Ishikawa (cell line): ENCODE results near the gene ERP44.

ENCODE experiments used
- CEBPB ChIP-seq: IDR thresholded peaks from 2 replicates; pipeline ENCODE4 v1.6.1; 2012
- EGR1 ChIP-seq: IDR thresholded peaks from 2 replicates; pipeline ENCODE4 v1.6.1; 2012
- EP300 ChIP-seq: IDR thresholded peaks from 2 replicates; pipeline ENCODE4 v1.6.1; 2012; ENCODE audit warnings: borderline replicate concordance
- TF ChIP-seq, protein P1 (sequence below): IDR thresholded peaks from 2 replicates; pipeline ENCODE4 v1.6.1; 2012
- TF ChIP-seq, protein P2 (sequence below): IDR thresholded peaks from 2 replicates; pipeline ENCODE4 v1.6.1; 2012; ENCODE audit warnings: low read depth, mild to moderate bottlenecking

GRCh38 chr9:100098046-100098886 lies 534 bp downstream of the ERP44 start:
- TF ChIP-seq, protein P1, sequence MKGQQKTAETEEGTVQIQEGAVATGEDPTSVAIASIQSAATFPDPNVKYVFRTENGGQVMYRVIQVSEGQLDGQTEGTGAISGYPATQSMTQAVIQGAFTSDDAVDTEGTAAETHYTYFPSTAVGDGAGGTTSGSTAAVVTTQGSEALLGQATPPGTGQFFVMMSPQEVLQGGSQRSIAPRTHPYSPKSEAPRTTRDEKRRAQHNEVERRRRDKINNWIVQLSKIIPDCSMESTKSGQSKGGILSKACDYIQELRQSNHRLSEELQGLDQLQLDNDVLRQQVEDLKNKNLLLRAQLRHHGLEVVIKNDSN = no peak
- no peak for TF ChIP-seq EP300
- TF ChIP-seq CEBPB = no peak
- TF ChIP-seq, protein P2, sequence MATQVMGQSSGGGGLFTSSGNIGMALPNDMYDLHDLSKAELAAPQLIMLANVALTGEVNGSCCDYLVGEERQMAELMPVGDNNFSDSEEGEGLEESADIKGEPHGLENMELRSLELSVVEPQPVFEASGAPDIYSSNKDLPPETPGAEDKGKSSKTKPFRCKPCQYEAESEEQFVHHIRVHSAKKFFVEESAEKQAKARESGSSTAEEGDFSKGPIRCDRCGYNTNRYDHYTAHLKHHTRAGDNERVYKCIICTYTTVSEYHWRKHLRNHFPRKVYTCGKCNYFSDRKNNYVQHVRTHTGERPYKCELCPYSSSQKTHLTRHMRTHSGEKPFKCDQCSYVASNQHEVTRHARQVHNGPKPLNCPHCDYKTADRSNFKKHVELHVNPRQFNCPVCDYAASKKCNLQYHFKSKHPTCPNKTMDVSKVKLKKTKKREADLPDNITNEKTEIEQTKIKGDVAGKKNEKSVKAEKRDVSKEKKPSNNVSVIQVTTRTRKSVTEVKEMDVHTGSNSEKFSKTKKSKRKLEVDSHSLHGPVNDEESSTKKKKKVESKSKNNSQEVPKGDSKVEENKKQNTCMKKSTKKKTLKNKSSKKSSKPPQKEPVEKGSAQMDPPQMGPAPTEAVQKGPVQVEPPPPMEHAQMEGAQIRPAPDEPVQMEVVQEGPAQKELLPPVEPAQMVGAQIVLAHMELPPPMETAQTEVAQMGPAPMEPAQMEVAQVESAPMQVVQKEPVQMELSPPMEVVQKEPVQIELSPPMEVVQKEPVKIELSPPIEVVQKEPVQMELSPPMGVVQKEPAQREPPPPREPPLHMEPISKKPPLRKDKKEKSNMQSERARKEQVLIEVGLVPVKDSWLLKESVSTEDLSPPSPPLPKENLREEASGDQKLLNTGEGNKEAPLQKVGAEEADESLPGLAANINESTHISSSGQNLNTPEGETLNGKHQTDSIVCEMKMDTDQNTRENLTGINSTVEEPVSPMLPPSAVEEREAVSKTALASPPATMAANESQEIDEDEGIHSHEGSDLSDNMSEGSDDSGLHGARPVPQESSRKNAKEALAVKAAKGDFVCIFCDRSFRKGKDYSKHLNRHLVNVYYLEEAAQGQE = no peak
- no peak for TF ChIP-seq EGR1
